ENCODE measurements around the gene ZNF665.
"Not testable (repeated sequence)": the region's sequence is repeated elsewhere in the genome, so short reads cannot be mapped to it uniquely, and the experiment has no call there.

Gene ZNF665

GRCh38 chr19:53158119-53158656 lies 35.0 kb downstream of the ZNF665 start:
- DNase-seq: peak in 23 of 58 donors; percentile 3 to 35 (median 19)

- peak in 9 of 58 donors; percentile 1 to 24 (median 4) for DNase-seq
Observed at GRCh38 chr19:53157626-53158025, 35.5 kb downstream of the ZNF665 start.

GRCh38 chr19:53156850-53157249 lies 36.3 kb downstream of the ZNF665 start:
- no peak for DNase-seq

DNA sequence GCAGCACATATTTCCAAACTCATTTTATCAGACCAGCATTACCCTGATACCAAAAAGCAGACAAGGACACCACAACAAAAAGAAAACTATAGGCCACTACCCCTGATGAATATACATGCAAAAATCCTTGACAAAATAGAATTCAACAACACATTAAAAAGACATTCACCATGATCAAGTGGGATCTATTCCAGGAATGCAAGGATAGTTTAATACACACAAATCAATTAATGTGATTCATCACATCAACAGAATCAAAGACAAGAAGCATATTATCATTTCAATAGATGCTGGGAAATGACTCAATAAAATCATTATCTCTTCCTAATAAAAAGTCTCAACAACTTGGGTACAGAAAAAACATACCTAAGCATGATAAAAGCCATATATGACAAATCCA lies 45.5 kb downstream of the ZNF665 start:
- no peak for DNase-seq

DNA sequence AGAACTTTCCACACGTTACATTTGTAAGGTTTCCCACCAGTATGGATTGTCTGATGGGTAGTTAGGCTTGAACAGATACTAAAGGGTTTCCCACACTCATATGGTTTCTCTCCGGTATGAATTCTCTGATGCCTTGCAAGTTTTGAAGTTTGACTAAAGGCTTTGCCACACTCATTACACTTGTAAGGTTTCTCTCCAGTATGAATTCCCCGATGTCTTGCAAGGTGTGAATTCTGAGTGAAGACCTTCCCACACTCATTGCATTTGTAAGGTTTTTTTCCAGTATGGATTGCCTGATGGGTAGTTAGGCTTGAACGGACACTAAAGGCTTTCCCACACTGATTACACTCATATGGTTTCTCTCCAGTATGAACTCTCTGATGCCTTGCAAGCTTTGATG lies 52.8 kb downstream of the ZNF665 start:
- DNase-seq: no peak

DNA sequence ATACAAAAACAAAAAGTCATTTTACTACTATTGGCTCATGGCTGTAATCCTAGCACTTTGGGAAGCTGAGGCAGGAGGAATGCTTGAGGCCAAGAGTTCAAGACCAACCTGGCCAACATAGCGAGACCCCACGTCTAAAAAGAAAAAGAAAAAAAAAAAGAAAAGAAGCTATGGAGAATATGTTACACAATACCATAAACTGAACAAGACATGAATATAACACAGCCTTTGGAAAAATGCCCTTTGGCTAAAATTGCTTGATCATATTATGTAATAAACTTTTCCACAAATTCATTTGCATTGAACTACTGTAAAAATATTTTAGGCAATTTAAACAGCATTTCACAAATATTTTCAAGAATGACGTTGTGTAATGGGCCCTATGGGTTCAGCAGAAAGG lies 56.7 kb downstream of the ZNF665 start:
- no peak for DNase-seq

- peak; percentile 15 to 88 (median 70) for DNase-seq
Observed at GRCh38 chr19:53132141-53132991, 60.8 kb downstream of the ZNF665 start, which contains the start of gene ZNF415. TSS of gene ZNF415 (minus strand) at chr19:53132910. CDS start at chr19:53122676, 10,234 bp downstream.

GRCh38 chr19:53131727-53132126 lies 61.4 kb downstream of the ZNF665 start:
- peak in 20 of 58 donors; percentile 1 to 55 (median 16) for DNase-seq

DNA sequence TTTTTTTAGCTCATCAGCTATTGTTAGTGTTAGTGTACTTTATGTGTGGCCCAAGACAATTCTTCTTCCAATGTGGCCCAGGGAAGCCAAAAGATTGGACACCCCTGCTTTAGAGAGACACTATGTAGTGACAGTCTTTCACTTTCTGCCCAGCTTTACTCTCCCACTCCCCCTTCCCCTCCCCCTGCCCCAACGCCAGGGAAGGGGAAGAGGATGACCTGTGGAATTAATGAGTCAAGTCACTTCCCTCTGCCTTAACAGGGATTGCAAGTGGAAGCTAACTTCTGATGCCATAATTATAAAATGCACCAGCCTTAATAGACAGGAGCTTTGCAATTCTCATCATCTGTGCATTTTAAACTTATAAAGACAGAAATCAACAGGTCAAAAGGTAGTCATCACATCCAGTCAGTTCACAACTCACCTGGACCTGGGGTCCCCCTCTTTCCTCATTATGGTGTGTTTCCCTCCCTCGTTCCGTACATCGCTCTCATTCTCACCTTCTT lies 62.0 kb downstream of the ZNF665 start:
- DNase-seq: no peak

- peak in 8 of 58 donors; percentile 1 to 39 (median 16) for DNase-seq
Observed at GRCh38 chr19:53130506-53130905, 62.7 kb downstream of the ZNF665 start.

GRCh38 chr19:53126733-53127526 lies 66.2 kb downstream of the ZNF665 start:
- DNase-seq: not testable (repeated sequence)

- no peak for DNase-seq
Observed at GRCh38 chr19:53123400-53123799, 69.8 kb downstream of the ZNF665 start.
